ENCODE results near the gene ZDHHC16. TPM values are rescaled to one million over a fixed set of nuclear protein-coding genes. Genes with fewer than 3 reads are reported as not detected.
"Not testable (repeated sequence)": the region's sequence is repeated elsewhere in the genome, so short reads cannot be mapped to it uniquely, and the experiment has no call there.

ZDHHC16 gene
- total RNA-seq, 1 donor from 2014 or later = 21.2 TPM

DNA sequence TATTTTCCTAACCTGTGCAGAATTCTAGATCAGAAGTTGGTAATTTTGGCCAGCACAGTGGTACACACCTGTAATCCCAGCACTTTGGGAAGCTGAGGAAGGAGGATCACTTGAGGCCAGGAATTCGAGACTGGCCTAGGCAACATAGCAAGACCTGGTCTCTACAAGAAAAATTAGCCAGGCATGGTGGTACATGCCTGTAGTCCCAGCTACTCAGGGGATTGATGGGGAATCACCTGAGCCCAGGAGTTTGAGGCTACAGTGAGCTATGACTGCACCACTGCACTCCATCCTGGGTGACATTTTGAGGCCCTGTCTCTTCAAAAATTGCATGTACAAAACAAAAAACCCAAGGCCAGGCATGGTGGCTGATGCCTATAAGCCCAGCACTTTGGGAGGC is 11.4 kb upstream of the ZDHHC16 start:
- no peak for DNase-seq

DNA sequence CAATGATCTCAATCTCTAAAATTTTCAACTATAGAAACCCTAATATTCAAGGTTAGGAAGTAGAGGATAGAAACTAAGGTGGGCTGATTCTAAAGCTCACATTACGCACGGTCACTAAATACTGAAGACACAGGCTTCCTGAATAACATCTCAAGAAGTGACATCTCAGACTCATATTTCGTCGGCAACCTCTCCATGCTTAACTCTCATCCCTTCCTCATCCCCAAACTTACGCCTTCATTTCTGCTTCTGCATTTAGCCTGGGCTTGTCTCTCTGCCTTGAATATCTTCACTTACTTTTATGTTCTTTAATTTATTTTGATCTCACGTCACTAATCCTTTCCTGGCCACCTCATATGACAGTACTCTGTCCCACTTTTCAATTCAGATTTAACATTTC is 10.8 kb upstream of the ZDHHC16 start:
- DNase-seq = no peak

DNA sequence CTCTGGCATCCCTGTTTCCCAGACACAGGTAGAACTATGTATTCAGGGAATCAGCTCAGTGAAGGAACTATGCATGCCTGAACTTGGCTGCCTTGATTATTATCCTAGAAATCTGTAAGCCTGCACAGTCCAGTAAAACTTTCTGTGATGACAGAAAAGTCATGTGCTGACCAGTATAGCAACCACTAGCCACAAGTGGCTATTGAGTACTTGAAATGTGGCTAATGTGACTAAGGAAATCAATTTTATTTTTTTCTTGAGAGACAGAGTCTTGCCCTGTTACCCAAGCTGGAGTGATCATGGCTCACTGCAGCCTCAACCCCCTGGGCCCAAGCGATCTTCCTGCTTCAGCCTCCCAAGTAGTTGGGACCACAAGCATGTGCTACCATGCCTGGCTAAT is 3.7 kb upstream of the ZDHHC16 start:
- no peak for DNase-seq

DNA sequence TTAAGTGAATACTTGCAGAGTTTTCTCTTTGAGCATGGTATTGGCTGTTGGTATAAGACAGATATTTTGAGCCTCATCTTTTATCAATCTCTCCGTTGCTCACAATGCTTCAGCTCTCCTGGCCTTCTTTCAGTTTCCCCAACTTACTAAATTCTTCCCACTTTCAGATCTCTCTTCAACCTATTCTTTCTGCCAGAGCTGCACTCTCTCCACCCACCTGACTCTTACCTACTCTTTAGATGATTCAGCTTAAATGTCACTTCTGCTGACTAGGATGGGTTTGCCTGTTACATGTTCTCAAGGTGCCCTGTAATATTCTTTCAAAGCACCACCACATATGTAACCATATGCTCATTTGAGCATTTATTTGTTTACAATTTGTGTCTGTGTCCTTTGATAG is 1.8 kb upstream of the ZDHHC16 start:
- no peak for DNase-seq

DNA sequence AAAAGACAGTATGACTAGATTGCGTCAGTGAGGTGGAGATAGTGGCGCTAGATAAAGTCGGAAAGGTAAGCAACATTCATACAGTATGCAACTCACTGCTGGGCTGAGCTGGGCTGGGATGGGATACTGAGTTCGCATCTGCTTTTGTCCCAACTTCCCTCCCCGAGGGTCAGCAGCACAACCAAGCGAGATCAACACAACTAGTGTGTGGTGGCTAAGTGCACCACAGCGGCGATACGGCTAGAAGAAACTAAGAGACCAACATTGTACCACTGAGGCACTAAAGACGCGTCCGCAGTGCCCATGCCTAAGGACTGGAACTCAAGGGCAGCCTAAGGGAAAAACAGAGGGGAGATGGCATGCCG is 636 bp upstream of the ZDHHC16 start:
- no peak for DNase-seq

DNA sequence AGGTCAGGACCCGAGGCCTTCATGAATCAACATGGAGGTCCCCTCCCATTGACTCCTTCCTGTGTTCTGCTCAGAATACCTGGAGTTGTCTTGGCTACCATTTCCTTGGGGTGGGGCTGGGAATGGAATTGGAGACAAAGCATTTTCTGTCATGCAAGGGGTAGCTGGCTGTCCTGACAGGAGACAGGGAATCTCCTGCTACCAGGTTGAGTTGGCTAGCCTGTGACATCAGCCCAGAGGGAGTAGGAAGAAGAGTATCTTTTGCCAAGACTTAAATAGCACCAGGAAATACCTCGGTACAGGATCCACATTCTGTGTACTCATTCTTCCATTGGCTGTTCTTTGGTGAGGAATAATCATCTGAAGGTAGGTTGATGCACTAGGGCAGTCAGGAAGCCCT is 4.9 kb downstream of the ZDHHC16 start:
- DNase-seq = no peak

DNA sequence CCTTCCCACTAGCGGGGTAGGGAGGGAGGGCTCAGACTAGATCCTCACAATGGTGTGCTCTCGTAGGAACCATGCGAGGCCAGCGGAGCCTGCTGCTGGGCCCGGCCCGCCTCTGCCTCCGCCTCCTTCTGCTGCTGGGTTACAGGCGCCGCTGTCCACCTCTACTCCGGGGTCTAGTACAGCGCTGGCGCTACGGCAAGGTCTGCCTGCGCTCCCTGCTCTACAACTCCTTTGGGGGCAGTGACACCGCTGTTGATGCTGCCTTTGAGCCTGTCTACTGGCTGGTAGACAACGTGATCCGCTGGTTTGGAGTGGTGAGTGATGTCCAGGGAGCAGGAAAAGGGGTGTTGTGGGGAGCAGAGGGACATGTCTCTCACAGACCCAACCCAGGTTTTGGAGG is 5.6 kb downstream of the ZDHHC16 start:
- DNase-seq = no peak

DNA sequence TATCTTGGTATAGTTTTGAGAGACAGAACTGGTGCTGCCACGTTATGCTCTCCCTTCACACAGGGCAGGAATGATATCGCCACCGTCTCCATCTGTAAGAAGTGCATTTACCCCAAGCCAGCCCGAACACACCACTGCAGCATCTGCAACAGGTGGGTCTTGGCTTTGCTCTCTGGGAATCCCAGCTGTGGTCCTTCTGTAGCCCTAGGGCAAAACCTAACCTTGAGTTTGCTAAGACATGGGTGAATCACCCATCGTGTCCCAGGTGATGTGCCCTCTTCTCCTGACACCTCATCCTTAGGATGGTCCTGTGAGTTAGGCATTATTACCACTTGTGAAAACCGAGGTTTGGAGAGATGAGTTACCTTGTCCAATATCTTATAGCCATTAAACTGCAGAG is 6.4 kb downstream of the ZDHHC16 start:
- no peak for DNase-seq

DNA sequence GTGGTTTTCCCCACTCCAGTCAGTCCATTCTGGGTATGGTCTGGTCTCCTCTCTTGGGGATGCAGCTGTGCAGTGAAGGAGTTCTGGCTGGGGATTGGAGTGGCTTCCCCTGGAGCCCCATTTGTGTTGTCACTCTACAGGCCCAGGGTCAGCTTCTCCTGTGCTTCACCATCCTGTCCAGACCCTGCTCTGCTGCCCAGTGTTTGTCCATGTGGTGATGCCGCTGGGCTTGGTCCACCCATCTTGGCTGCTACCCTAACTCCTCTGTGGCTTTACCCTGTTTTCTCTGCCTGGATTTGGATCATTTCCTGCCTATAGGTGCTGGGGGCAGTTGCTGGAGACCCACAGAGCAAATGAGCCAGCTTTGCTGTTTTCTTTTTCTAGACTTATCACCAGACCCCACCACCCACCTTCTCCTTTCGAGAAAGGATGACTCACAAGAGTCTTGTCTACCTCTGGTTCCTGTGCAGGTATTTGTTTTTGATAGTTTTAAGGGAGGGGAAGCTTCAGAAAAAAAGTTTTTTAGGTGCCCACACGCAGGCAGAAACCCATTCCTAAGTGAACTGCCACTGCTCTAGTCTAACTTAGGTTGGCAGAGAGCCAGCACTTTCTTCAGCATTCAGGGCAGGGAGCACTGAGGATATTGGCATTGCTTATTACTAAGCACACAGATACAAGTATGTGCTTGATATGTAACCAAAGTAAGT is 8.5 kb downstream of the ZDHHC16 start:
- no peak for DNase-seq

DNA sequence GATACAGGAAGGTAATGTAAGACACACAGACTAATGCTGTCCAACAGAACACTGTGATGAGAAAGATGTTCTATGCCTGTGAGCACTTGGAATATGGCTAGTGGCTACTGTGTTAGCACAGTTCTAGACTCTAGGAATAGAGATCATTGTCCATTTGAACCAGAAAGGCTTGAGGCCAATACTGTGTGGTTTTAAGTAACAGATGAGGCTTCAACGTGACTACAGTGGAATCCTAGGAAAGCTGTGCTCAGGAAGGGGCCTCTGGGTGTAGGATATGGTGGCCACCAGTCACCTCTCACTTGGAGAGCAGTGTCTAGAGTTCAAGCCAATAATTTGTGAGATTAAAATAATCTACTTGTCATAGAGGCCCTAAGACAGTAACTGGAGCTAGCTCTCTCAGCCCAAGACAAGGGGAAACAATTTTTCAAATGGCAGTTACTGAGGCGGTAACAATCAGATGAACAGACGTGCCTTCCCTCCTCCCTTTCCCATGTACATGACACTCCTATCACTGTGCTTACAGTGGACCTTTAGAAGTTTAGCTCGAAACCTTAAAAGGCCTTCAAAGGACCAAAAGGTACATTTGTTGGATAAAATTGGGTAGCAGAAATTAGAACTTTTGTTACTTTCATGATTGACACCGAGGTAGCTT is 10.2 kb downstream of the ZDHHC16 start:
- no peak for DNase-seq

DNA sequence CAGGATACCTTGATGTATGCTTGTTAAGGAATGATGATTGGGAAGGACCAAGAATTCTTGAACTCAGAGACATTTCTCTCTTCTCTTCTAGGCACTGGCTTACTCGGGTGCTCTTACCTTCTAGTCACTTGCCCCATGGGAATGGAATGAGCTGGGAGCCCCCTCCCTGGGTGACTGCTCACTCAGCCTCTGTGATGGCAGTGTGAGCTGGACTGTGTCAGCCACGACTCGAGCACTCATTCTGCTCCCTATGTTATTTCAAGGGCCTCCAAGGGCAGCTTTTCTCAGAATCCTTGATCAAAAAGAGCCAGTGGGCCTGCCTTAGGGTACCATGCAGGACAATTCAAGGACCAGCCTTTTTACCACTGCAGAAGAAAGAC is 10.7 kb downstream of the ZDHHC16 start:
- DNase-seq = no peak

DNA sequence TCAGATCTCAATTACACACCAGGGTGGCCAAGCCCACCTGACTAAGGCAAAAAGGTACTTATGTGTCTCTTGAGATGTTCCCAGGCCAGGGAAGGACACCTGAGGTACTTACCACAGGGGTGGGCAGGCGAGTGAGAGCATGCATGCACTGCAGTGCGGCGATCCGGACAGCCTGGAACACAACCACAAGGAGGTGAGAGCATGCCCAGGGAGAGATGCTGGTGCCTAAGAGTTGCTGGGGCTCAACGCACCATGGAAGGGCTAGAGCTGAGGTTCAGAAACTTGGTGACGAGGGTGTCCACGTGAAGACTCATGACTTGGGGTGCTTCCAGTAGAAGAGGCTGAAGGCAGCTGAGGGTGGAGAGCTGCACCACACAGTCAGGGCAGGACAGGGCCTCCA is 13.1 kb downstream of the ZDHHC16 start:
- no peak for DNase-seq

DNA sequence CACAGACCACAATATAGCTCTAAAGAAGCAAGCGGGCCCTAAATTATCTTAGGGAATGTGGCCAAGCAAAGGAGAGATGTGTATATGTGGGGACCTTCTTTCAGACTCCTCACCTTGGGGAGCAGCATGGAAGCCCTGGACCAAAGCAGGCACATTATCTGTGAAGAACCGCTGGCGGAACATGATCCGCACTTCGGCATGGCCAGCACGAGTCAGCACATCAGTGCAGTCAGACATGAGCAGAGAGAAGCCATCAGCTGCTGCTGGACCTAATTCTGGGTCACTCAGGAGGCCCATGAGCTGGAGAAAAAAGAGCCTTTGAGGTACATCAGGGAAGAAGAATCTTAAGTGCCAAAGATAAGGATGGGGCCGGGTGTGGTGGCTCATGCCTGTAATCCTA is 14.0 kb downstream of the ZDHHC16 start:
- no peak for DNase-seq

DNA sequence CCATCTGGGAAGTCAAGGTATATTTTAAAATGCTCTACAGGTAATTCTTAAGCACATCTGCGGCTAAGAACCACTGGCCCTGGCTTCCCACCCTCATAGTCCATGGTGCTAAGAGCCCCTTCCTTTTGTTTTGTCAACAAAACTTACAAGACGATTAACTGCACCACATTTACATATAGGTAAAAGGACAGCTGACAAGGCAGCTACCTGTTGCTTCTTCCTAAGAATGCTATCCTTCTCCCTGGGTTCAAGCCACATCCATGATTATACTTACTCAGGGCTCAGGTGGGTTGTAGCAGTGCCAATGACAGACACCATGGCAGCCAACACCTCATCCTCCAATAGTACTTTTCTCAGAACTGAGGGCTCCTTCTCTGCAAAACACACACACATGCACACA is 16.3 kb downstream of the ZDHHC16 start:
- no peak for DNase-seq

DNA sequence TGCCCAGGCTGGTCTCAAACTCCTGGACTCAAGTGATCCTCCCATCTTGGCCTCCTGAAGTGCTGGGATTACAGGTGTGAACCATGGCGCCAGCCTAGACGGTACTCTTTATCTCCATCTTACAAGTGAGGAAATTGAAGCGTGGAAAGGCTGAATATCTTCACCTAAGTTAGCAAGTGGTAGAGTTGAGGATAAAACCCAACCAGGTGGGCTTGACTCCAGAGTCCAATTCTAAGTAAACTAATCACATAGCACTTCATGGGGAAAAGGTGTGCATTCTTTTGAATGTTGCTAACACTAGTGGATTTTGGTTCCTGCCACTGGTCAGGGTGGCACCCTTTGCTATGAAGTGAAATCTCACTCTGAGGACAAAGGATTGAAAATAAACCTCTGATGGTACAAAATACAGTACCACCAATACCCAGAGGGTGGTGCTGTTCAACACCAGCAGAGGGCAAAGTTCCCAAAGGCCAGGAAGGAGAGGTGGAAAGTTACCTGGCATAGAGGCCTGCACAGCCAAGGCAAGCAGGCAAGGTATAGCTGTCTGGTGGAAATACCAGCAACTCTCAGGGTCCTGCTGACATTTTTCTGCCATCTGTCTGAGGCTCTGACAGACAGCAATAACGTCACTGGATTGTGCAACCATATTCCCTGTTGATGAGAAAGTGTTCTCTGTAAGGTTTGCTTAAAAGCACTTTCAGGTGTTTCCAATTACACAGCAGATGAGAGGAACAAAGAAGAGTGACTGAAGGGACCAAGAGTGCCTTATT is 17.6 kb downstream of the ZDHHC16 start:
- no peak for DNase-seq

DNA sequence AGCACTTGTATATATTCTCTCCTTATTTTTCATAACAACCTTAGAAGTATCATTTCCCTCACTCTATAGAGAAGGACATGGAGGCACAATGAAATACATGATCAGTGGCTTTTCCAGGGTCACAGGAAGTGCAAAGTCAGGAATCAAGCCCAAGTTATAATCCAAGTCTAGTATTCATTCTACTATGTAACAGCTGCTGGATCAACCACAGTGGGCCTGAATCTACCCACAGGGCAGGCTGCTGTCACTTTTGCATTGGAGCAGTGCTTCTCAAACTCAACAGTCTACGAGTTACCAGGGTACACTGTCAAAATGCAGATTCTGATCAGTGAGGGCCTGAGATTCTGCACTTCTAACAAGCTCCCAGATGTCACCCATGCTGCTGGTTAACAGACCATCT is 18.3 kb downstream of the ZDHHC16 start:
- no peak for DNase-seq

DNA sequence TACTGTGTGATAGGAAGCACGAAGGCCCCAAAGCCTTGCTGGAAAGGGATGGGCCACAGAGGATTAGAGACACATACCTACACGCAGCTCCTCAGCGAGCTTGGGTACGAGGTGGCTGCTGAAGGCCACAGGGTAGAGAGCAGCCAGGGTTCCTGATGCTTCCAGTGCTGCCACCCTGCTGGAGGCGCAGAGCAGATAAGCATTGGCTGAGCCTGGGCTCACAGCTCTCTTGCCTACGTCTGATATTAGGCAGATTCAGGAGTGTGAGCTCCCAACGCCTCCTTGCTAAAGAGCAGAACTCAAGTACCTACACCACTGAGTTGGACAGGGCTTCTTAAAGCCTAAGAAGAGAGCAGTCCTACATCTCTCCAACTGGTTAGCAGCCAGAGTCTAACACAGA is 20.0 kb downstream of the ZDHHC16 start:
- no peak for DNase-seq

DNA sequence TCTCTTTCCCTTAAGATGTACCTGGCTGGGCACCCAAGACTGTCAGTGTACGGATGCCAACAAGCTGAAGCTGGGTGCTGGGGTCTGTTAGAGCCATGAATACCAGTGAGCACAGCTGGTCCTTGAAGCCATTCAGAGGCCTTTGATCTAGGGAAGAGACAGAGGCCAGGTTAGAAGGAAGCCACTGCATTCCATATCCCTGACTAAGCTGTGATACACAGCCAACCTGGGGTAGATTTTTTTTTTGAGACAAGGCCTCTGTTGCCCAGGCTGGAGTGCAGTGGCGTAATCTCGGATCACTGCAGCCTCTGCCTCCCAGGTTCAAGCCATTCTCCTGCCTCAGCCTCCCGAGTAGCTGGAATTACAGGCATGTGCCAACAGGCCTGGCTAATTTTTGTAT is 20.8 kb downstream of the ZDHHC16 start:
- DNase-seq = no peak

DNA sequence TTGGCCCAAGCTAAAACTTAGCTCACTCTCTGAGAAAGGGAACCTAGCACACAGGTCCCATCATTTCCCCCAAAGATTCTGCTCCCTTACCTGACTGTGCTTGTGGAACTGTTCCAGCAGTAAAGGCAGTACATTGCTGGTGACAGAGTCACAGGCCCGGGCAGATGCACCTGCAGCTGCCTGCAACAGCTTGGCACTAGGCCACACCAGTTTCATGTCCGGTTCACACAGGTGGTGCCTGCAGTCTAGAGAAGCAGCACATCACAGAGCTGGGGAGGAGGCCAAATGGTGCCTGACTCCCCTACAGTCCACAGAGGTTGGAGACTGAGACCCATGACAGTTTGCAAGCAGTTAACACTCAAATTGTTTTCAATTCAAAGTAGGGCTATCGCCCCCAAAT is 22.2 kb downstream of the ZDHHC16 start:
- DNase-seq = no peak

DNA sequence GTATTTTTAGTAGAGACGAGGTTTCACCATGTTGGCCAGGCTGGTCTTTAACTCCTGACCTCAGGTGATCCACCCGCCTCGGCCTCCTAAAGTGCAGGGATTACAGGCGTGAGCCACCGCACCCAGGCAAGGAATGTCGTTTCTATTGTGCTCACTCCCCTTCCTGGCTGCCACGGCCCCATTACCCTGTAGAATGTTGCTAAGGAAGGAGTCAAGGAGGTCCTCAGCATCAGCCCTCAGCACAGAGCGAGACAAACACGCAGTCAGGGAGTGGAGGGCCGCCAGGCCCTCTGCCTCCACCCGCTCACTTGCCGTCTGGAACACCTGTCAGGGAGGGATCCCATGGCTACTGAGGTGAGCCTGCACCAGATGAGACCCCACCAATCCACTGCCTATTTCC is 22.8 kb downstream of the ZDHHC16 start:
- not testable (repeated sequence) for DNase-seq

DNA sequence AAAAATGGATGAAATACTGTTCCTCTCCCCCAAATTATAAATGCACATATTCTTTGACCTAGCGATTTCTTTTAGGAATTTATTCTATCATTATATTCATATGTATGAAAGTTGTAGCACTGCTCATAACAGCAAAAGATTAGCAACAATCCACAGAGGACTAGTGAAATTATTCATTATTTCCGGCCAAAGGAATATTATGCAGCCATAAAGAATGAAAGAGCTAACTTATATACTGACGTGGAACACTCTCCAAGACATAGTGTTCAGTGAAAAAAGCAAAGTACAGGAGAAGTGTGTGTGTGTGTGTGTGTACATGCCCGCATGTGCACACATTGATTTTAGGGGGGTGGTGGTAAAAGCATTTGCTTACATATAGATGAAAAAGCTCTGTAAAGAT is 28.9 kb downstream of the ZDHHC16 start:
- no peak for DNase-seq

DNA sequence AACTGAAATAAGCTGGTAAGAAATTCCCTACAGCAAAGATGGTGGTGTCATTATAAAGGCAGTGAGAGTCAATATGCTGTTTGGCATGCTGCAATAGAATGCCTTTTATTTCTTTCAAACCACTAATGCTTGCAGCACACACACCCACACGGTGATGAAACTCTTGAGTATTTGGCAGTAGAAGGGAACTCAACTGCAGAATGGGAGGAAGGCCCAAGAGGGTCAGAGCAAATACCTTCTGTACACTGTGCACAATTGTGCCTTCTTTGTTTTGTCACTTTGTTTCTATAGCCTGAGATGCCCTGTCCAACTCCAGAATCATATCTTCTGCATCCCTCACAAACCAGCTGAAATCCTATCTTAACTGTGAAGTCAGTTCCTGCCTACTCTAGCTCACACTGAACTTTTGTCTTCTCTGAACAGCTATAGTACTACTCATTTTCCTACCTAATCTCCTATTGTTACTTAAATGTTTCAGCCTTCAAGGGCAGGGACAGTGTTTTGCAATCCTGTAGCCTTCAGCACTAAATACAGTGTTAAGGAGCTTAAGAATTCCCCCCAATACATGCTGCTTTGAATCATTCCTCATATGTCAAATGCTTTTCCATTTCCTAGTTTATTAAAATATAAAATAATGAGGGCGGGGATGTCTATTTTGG is 30.1 kb downstream of the ZDHHC16 start:
- no peak for DNase-seq

DNA sequence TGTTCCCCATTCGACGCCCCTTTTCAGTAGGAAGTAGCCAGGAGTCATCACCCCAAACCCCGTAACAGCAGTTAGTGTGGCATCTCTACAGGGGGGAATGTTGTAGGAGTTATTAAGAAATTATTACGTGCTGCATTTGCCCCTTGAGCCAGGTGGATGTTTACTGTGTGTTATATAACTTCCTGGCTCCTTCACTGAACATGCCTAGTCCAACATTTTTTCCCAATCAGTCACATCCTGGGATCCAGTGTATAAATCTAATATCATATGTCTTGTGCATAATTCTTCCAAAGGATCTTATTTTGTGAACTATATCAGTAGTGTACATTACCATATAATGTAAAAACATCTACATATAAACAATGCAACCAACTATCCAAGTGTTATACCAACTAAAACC is 33.4 kb downstream of the ZDHHC16 start:
- DNase-seq = not testable (repeated sequence)

Data from occipital lobe (tissue), 2 donors.